Cardiac fibroblast (primary cell): Measurements from ENCODE around the gene KCTD15.

Experiments
- DNase-seq, 2 donors: peaks; one replicate each; pipeline versions ENCODE4 v3.0.0 to v3.0.0-alpha.2; 2010; ENCODE audit warnings: low read depth in 2 of 2
- H3K4me3 ChIP-seq, 2 donors: replicated peaks in 1 of 2; 1 replicate in 1 of 2; 2 replicates in 1 of 2; pipeline ENCODE4 v1.5.1; 2011; ENCODE audit warnings: low read depth in 2 of 2, low read length in 2 of 2, mild to moderate bottlenecking in 2 of 2, moderate library complexity in 1 of 2
- TF ChIP-seq, protein P1 (sequence below): IDR thresholded peaks from one replicate; pipeline ENCODE4 v1.5.1; 2011; ENCODE audit warnings: low read depth, mild to moderate bottlenecking, low read length, inconsistent platforms

KCTD15 gene

GRCh38 chr19:33826521-33826920 lies 29.9 kb downstream of the KCTD15 start:
- H3K4me3 ChIP-seq, result no peak overlapping the region
- DNase-seq, result no peak
- TF ChIP-seq, protein P1, sequence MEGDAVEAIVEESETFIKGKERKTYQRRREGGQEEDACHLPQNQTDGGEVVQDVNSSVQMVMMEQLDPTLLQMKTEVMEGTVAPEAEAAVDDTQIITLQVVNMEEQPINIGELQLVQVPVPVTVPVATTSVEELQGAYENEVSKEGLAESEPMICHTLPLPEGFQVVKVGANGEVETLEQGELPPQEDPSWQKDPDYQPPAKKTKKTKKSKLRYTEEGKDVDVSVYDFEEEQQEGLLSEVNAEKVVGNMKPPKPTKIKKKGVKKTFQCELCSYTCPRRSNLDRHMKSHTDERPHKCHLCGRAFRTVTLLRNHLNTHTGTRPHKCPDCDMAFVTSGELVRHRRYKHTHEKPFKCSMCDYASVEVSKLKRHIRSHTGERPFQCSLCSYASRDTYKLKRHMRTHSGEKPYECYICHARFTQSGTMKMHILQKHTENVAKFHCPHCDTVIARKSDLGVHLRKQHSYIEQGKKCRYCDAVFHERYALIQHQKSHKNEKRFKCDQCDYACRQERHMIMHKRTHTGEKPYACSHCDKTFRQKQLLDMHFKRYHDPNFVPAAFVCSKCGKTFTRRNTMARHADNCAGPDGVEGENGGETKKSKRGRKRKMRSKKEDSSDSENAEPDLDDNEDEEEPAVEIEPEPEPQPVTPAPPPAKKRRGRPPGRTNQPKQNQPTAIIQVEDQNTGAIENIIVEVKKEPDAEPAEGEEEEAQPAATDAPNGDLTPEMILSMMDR, result no peak

GRCh38 chr19:33828266-33829075 lies 31.8 kb downstream of the KCTD15 start:
- no peak for DNase-seq
- TF ChIP-seq, protein P1, result no peak
- H3K4me3 ChIP-seq, result no peak overlapping the region

GRCh38 chr19:33830264-33830663 lies 33.6 kb downstream of the KCTD15 start:
- DNase-seq, result no peak
- H3K4me3 ChIP-seq, result no peak overlapping the region
- TF ChIP-seq, protein P1, result no peak

GRCh38 chr19:33831825-33832224 lies 35.2 kb downstream of the KCTD15 start:
- no peak for DNase-seq
- no peak overlapping the region for H3K4me3 ChIP-seq
- TF ChIP-seq, protein P1, result no peak

GRCh38 chr19:33832633-33833032 lies 36.0 kb downstream of the KCTD15 start:
- DNase-seq, result no peak
- no peak overlapping the region for H3K4me3 ChIP-seq
- TF ChIP-seq, protein P1, result no peak

DNA sequence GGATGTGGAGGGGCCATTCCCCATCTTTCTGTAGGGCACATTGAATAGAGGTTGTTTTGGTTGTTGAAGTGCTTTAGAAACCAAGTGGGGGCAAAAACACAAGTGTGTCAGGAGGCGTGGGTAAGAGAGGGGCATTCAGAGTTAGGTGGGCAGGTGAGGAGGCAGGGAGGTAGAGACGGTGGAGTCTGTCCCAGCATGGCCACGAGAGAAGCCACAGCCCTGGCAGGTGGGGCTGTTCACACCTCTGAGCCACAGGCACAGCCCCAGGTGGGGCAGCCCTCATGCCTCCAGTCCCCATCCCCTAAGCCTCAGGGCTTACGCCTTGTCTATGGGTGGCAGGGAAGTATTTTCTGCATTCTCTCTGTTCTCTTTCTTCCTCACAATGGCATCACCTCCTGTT lies 43.7 kb downstream of the KCTD15 start:
- TF ChIP-seq, protein P1, result no peak
- no peak for DNase-seq
- H3K4me3 ChIP-seq, result no peak overlapping the region
